Left hindlimb (tissue), 1 donor: Measurements from ENCODE around the gene NPDC1.

Experiments
- DNase-seq: peaks from one replicate; pipeline ENCODE4 v3.0.0-alpha.2; 2018

Gene NPDC1

DNA sequence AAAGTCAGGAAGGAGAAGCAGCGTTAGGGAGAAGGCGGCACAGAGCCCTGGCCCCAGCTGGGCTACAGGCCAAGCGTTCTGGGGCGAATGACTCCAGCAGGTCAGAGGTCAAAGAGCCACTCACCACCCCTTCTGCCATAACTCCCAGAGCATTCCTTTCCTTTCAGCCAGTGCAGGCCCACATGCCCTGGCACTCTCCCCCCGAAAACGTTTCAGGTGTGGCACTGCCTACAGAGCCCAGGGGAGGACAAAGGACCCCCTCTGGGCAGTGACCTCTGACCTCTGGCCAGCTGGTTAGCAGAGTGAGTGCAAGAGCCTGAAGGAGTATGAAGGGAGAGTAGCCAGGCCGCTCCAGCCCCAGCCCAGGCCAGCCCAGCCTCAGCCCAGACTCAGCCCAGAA, 22.8 kb downstream of the NPDC1 start:
- DNase-seq = no peak

DNA sequence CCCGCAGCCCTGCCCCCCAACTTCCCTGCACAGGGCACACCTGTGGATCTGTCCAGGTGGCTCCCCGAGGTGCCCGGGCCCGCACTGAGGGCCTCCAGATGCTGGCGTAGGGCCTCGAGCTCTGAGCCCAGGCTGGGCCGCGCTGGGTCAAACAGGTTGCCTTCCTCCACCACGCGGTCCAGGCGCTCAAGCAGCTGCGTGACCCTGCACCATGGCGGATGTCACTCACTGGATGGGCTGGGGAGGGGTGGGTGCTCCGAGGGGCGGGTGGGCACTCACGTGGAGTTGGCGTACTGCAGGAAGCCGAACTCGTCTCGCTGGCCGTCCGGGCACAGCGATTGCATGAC, 23.3 kb downstream of the NPDC1 start:
- no peak for DNase-seq

DNA sequence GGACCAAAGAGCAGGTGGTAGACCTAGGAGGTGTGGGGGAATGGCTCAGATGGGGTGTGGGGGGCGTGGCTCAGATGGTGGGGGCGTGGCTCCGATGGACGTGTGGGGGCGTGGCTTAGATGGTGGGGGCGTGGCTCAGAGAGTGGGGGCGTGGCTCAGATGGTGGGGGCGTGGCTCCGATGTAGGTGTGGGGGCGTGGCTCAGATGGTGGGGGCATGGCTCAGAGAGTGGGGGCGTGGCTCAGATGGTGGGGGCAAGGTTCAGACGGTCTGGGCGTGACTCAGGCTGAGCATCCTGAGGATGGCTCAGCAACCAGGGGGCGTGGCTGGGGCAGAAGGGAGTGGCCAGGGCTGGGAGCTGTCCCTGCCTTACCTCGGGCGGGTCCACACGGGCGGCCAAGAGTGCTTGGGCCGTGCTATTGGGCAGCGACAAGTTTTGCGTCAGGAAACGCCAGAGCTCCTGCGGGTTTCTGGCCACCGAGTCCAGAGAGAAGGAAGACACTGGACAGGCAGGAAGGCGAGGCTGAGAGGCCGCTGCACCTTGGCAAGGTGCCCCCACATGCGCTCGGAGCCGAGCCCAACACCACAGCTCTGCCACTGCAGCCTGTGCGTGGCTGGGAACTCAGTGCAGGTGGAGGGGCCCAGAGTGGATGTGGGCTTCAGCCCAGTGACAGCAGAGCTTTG, 23.9 kb downstream of the NPDC1 start:
- no peak for DNase-seq

DNA sequence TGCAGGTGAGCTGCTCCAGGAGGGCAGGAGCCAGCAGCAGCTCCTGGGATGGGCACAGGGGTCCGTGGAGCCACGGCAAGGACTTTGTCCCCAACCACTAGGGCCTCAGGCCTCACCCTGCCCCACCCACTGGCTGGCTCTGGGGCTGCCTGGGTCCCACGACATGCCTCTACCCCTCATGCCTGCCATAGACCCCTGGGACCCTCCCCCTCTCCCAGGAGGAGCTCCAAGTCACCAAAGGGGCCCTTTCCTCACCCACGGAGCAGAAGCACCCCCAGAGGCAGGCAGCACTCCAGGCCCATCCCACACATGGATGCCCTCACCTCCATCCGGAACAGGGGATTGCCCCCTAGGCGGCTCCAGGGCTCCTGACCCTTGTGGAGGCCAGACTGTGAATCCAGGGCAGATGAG, 24.4 kb downstream of the NPDC1 start:
- DNase-seq = no peak

DNA sequence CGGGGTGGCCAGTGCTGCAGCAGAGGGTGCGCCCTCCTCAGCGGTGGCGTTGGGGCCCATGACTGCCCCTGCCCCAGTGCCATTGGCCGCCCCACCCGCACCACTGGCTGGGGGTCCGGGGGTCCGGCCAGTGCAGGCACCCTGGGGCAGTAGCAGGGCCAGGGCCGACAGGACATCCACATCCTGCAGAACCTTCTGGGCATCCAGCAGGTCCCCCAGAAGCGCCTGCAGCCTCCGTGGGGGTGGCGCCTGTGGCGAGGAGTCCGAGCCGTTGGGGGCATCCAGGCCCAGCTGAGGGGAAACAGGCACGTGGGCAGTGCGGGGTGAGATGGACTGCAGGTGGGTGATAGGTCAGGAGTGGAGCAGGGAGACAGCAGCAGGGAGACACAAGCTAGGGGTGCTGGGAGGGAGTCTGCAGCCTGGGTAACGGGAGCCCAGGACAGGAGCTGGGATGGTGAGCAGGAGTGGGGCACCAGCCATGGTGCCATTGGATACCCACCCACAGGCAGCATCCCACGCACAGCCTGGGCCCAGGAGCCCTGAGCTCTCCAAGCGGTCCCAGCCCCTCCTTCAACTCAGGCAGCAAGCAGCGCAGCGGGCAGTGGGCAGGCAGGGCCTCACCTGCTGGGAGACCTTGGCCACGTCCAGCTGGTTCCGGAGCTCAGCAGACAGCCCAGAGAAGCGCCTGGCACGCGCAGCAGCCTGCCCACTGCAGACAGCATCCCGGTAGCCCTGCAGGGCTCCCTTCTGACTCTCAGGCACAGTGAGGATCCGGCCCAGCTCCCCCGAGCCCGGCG, 25.0 kb downstream of the NPDC1 start:
- DNase-seq = no peak

DNA sequence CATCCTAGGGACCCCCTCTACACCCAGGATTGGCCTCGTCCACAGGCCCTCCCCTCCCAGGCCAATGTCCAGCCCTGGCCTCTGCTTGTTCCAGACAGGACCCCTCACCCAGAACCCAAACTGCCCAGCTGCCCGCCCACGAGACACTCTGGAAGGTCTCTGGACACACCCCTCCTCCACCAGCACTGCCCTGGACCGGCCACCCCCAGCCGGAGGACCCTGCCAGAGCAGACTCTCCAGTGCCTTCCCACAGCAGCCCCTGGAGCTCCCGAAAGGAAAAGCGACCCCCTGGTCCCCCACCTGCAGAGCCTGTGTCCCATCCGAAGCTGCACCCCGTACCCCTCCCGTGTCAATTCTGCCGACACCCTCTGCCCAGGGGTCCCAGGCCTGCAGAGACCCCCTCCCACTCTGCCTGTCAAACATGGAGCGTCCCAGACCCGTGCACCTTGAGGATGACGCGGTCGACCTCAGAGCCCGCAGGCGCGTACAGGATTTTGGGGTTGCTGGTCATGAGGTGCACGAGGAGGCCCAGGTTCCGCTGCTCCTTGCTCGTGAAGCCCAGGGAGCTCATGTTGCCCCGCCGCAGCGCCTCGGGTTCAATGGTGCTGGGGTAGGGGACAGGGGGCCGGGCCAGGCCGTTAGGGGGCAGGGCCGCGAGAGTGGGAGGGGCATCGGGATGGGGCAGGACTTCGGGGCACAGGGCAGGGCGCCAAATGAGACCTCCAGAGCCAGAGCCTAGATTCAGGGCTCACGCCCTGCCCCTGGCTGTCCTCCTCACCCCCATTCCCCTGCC, 25.9 kb downstream of the NPDC1 start:
- no peak for DNase-seq

DNA sequence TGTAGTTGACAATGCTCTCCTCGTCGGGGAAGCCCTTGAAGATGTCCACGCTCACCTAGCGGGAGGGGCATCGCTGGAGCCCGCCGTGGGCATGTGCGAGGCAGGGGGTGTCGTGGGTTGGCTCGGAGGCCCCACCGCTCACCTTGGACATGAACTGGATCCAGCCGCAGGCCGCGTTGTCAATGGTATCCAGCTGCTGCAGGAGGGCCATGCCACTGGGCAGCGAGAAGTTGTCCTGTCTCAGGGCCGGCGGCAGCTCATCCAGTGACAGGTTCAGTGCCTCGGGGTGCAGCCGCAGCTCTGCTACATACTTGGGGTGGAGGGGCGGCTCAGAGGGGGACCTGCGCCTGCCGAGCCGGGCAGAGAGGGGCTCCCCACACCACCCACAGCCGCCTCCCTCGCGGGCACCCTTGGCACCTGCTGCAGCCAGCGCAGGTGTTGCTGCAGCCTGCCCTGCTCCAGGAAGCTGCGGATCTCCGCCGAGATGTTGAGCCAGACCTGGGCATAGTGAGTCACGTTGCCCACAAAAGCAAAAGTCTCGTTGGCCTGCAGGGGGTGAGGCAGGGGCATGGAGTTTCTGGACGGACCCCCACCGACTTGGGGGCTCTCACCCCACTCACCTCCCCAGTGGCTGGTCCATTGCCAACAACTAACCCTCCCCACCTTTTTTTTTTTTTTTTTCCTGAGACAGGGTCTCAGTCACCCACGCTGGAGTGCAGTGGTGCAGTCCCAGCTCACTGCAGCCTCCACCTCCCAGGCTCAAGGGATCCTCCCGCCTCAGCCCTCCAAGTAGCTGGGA, 27.0 kb downstream of the NPDC1 start:
- DNase-seq = no peak

DNA sequence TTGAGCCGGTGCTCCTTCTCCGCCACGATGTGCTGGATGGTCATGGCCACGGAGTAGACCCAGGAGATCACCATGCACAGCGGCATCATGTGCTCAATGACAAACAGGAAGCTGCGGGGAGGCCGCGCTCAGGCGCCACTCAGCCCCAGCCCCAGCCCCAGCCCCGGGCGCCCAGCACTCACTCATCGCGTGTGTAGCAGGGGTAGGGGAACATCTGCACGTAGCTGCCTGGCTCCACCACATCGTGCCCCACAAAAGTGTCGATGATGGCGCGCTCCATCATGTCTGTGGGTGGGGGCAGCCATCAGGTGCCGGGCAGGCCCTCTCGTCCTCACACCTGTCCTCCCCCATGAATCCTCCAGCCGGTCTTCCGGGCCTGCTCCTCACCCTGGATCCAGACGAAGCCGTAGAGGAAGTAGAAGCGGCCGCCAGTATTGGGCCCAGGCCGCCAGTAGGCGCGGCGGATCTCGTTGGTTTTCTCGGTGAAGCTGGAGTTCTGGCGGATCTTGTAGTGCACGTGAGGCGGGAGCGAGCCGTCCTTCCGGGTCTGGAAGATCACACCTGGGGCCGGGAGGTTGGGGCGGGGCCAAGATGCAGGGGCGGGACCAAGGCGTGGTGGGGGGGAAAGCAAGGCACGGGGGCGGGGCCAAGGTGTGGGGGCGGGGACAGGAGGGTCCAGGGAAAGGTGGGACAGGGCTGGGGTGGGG, 28.0 kb downstream of the NPDC1 start:
- no peak for DNase-seq

DNA sequence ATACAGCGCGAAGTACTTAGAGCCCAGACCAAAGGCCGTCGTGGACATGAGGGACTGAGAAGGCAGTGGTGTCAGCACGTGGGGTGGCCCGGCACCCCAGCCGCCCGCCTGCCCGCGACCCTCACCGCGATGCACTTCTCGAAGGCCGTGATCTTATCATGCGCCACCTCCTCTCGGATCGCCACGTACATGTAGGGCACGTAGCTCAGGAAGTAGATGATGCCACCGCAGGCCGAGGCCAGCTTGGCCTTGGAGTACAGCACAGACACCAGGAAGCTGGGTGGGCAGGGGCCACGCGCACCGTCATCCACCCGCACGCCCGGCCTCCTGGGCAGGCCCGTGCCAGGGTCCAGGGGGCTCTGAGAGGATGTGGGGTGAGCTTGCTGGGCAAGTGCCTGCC, 28.9 kb downstream of the NPDC1 start:
- no peak for DNase-seq

DNA sequence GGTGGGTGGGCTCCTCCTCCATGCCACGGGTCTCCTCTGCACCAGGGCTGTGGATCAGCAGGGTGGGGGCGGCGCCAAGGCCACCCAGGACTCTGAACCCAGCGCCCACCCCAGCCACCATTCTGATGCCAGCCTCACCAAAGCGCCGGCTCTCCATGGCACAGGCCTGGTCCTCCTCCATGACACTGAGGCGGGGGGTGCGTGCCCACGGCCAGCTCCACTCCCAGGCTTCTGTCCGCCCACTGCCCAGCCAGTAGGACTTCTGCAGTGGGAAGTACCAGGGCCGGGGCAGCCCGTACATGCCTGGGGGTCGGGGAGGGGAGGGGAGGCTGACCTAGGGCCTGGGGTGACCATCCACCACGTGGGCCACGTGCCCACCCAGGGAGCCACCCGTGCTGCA, 29.5 kb downstream of the NPDC1 start:
- DNase-seq = no peak

DNA sequence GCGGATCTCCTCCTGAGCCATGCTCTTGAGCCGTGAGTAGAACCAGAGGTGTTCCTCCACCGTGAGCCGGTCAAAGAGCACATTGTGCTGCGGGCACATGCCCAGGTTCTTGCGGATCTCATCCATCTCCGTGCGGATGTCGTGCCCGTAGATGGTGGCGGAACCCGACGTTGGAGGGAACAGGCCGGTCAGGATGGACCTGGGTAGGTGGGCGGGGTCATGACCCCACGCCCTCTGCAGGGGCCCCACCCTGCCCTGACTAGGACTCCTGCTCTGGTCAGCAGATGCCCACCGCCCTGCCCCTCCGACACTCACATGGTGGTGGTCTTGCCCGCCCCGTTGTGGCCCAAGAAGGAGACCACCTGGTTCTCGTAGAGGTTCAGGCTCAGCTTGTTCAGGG, 30.0 kb downstream of the NPDC1 start:
- no peak for DNase-seq

DNA sequence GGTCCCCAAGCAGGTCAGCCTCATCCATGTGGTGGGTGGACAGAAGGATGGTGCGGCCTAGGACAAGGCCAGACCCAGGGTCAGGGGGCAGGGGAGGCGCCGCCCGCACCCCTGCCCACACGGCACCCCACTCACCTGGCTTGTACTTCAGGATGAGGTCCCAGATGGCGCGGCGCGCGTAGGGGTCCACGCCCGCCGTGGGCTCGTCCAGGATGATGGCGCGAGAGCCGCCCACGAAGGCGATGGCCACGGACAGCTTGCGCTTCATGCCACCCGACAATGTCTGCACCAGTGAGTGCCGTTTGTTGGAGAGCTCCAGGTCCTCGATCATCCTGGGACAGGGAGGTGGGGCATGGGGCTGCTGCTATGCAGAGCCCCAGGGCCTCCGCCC, 30.4 kb downstream of the NPDC1 start:
- no peak for DNase-seq

DNA sequence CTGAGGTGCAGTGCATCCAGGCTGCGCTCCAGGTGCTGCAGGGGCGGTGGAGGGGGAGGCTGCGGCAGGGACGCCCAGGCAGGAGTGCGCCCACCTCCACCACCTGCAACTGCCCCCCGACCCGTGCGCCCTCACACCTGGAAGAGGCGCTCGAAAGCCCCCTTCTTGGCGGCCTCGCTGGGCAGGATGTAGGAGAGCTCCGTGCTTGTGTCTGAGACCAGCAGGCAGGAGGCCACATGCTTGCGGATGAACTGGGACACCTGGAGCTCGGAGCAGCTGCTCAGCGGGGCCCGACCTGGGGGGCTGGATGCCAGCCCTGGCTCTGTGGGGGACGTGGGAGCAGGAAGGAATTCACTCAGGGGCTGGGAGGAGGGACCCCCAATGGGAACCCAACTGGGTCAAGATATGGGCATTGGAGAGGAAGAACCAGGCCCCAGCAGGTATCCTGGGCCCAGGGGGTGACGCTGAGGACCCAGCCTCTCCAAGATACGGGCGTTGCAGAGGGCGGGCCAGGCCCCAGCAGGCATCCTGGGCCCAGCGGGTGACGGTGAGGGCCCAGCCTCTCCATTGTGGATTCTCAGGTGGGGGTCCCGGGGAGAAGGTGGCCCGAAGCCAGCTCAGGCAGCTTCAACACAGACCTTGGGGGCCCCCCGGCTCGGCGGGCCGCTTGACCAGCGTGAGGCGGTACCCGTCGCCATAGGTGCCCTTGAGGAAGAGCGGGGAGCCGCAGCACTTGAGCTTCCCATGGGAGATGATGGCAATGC, 31.0 kb downstream of the NPDC1 start:
- DNase-seq = no peak

DNA sequence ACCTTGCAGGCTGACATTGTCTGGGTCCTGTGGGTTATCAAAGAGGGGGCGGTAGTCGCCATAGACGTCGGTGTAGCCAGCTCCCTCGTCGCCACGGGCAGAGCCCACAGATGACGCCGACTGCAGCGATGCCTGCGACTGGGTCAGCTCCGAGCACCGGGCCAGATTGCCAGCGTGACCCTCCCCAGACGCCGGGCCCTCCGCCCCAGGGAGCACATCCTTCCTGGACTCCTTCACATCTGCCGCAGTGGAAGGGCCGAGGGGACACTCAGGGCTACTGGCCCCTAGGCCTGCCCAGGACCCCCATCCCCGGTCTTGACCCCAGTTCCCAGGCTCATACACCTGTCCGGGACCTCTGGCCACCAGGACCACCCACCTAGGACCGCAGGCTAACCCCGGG, 31.8 kb downstream of the NPDC1 start:
- DNase-seq = no peak

DNA sequence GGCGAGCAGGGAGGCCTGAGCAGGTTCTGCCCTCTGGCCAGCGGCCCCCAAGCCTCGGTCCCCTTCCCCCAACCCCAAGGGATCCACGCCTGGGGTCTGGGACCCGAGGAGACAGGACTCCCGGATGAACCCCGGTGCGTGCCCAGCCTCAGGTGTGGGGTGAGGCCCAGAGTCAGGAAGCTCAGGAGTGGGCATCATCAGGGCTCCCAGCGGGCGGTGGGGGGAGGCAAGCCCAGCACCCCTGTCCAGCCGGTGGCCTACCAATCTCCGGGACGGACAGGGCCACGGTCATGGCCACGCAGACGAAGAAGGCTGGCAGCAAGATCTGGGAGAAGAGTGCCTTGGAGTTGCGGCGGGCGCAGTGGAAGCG, 32.4 kb downstream of the NPDC1 start:
- DNase-seq = no peak

DNA sequence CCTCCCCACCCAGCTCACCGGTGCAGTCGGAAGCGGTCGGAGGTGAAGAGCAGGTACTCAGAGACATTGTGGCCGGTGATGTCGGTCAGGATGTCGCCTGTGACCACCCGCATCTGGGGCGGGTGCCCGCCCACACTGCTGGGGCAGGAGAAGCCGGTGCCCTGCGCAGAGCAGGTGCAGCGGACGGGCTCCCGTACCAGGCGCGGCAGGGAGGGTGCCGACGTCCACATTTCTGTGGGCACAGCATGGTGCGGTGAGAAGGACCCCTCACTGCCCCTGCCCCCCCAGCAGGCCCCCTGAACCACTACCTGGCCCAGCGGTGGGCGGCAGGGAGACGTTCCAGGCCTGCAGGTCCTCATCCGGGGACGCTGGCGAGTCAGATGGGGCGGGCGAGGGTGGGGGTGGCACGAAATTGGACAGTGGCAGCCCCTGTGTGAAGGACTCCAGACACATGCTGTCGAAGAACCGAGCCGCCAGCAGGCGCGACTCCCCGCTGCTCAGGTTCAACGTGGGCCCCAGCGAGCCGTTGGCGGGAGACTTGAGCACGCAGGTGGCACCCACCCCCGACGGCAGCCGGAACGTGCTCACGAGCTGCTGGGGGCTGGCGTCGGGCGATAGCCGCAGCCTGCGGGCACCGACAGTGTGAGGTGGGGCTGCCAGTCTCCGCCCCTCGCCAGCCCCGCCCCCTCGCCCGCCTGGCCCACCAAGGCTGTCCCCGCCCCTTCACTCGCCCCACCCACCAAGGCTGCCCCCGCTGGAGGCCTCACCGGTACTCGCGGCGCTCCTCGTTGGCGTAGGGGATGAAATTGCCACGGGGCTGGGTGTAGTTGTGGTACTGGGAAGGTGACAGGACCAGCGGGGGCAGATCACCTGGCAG, 33.0 kb downstream of the NPDC1 start:
- no peak for DNase-seq

DNA sequence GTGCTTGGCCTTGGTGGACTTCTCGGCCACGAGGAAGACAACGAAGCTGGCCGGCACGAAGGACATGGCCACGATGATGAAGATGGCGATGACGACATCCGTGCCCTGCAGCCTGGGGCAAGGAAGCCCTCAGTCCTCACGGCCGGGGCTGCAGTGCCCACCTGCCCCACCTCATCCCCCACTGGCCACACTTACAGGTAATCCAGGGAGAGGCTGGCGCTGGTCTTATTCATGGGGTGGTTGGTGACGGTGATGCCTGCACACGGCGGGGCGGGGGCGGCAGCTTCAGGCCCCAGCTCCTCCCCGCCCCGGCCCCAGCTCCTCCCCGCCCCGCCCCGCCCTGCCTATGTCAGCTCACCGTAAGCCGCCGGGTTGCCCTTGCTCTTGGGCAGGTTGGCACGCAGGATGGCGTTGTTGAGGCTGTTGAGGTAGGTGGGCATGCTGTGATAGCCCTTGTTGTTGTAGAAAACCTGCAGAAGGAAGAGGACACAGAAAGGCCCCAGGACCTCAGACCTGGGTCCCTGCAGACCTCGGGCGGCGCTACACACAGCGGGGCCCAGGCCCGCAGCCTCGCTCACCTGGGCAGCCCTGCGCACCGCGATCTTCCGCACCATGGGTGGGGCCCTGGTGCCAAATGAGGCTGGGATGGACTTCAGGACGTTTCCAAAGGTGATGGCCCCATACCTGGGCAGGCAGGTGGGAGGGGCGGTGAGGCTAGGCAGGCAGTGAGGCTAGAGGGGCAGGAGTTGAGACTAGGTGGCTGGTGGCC, 33.9 kb downstream of the NPDC1 start:
- DNase-seq = no peak

DNA sequence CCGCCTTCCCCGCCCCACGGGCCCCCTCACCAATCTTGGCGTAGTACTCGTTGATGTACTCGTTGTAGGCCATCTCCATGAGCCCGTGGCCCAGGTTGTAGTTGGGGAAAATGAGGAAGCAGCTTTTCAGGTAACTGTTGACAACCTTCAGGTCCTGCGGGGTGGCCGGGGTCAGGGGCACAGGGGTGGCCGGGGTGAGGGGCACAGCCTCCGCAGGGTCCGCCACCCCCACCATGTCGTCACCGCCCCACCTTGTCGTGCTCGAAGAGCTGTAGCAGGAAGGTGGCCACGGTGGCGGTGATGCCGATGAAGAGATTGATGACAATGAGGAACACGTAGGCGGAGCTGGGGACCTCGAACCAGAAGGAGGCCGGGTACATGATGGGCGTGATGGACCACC, 34.8 kb downstream of the NPDC1 start:
- DNase-seq = no peak

DNA sequence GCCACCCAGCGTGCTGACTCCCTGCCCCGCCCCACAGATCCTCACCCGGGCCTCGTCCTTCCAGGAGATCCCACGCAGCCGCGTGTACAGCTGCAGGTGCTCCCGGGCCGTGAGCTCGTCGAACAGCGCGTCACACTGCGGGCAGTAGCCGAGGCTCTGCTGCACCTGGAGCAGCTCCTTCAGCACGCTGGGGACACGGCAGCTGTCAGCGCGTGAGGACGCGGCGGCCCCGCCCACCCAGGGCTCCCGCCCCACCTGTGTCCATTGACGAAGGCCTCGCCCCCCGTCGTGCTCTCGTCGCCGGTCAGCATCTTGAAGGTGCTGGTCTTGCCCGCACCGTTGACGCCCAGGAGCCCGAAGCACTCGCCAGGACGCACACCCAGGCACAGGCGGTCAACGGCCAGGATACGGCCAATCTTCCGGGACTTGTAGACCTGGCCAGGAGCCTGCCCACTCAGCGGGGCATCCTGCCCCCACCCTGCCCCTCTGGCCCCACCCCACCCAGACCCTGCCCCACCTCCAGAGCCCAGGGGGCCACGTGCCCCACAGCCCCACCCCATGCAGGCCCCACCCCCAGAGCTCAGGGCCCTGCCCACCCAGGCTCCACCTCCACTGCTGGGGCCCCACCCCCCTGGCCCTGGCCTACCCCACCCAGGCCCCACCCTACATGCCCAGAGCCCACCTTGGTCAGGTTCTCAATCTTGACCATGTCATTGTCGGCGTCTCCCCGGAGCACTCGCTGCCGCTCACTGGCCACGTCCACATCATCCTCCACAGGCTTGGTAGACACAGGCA, 35.8 kb downstream of the NPDC1 start:
- no peak for DNase-seq
